GM18907 (cell line): ENCODE measurements around the gene BAHCC1.
"Not testable (repeated sequence)": the region's sequence is repeated elsewhere in the genome, so short reads cannot be mapped to it uniquely, and the experiment has no call there.

Source experiments
- ATAC-seq: cut with Tn5 transposase; IDR thresholded peaks from one replicate; pipeline ENCODE4 v1.9.1; 2021; ENCODE audit warnings: mild to moderate bottlenecking, moderate library complexity; ENCODE audit not compliant: unreplicated experiment

BAHCC1 gene

DNA sequence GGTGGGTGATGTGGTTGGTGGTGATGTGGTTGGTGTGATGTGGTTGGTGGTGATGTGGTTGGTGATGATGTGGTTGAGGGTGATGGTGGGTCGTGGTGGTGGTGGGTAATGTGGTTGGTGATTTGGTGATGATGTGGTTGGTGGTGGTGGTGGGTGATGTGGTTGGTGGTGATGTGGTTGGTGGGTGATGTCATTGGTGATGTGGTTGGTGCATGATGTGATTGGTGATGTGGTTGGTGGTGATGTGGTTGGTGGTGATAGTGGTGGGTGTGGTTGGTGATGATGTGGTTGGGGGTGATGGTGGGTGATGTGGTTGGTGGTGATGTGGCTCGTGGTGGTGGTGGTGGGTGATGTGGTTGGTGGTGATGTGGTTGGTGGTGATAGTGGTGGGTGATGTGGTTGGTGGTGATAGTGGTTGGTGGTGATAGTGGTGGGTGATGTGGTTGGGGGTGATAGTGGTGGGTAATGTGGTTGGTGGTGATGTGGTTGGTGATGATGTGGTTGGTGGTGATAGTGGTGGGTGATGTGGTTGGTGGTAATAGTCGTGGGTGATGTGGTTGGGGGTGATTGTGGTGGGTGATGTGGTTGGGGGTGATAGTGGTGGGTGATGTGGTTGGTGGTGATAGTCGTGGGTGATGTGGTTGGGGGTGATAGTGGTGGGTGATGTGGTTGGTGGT is 30.6 kb downstream of the BAHCC1 start:
- ATAC-seq = not testable (repeated sequence)

DNA sequence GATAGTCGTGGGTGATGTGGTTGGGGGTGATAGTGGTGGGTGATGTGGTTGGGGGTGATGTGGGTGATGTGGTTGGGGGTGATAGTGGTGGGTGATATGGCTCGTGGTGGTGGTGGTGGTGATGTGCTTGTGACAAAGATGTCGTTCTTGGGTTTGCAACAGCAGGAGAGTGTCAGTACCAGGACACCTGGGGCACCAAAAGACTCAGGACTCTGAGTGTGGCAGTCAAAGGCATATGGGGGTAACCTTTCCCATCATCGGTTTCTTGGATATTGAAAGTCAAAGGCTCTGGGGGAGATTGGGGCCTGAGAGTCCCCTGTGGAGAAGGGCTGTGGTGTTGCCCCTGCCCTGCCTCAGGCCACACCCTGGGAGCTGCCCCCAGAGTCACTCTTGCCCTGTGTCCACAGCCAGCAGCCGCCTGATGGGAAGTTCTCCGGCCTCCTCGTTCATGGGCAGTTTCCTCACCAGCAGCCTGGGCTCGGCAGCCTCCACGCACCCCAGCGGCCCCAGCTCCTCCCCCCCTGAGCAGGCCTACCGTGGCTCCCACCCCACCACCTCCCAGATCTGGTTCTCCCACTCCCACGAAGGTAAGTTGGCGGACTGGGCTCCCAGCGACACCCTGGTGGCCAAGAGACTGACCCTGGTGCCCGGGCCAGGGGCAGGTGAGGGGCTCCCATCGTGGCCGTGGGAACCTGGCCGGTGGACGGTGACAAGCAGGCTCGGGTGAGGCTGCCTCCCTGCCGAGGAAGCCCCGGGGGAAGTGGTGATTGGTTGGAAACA is 31.3 kb downstream of the BAHCC1 start:
- no peak for ATAC-seq

DNA sequence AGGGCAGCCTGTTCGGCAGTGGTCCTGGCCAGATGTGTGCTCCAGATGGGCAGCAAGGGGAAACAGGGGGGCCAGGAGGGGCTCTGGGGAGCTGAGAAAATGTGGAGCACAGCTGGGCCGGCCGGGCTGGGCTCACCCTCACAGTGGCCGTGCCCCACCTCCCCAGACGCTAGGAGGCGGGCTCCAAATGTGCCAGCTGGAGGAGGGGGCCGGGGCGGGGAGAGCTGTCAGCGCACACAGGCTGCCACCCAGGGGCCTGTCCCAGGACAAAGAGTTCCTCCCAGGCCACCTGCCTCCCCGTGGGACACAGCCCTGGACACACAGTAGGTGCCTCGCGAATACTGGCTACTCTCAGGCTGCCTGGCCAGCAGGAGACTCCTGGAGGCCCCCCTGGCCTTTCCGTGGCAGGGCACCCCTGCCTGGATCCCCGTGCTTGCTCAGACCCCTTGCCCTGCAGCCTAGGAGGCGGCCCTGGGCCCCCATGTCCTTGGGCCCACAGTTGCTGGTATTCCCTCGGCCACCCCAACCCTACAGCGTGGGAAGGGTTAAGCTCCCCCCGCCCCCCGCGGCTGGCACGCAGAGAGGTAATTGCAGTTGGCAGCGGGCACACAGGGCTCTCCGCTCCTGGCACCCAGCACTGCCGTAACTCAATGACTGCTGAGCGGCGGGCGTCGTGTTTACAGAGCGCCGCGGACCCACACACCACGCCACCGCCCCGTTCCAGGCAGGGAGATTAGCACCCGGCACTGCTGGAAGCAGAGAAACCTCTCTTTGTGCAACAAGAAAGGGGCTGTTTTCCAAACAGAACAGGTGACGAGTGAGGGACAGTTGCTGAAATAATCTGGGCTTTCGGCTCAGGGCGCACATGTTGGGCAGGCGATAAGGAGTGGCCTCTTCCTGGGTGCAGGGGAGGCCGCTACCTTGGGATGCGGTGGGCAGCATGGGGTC is 32.2 kb downstream of the BAHCC1 start:
- no peak for ATAC-seq

DNA sequence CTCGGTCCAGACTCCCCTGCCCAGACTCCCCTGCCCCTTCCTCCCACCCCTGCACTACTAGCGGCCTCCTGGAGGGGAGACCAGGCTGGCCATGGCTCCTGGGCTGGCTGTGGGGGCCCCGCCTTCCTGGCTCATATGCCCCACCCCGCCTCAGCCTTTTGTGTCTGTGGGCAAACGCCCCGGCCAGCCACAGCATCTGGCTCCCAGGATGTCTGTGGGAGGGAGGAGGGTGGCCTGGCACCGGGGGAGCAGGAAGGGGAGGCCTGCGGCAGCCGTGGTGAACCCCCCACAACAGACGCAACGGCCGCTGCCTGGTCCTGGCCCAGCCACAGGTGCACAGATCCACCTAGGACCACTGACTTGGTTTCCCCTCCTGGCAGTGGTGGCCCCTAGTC is 32.9 kb downstream of the BAHCC1 start:
- ATAC-seq = no peak

DNA sequence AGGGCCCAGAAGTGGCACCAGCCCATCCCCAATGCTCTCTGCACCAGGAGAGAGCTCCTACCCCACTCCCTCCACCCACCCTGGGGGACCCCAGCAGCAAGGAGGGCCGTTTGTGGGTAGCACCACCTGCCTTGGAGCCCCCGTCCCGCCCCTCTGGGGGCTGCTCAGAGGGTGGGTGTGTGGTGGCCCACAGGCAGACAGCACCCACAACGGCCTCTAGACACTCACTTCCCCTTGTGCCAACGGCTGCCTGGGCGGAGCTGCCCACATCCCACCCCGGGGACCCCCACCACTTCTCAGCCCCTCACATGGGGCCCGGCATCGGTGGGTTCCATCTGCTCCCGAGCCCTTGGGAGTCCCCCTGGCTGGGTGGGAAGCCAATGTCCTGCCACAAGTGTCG is 33.3 kb downstream of the BAHCC1 start:
- ATAC-seq = no peak

DNA sequence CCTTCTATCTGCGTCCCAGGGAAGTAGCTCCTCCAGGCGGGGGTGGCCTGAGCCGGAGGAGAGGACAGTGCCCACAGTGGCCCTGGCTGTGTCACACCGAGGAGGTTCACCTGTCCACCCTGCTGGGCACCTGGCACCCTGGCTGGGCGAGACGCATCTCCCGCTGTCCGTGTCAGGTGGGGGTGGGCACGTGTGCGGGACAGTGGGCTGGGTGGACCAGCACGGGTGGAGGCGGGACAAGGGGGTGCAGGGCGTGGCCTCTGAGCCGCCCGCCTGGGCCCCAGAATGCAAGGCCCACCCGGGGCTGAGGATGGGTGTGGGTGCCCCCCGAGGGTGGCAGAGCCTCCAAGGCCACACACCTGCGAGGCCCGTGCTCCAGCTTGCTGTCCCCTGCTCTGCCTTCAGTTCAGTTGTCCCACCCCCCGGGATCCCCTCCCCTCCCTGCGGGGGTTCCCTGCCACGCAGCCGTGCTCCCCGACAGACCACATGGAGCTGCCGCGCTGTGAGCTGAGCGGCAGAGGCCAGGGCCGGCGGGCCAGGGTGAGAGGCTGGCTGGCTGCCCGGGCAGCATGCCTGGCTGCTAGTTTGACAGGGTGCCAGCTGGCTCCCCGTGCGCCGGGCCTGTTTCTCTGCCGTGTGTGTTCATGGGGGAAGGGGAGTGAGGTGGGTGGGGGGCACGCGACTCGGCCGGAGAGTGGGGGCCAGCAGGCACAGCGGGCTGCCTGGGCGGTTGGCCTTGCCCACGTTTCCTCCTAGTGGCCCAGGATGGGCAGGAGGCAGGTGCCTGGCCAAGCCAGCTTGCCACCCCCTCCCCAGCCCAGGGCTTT is 33.9 kb downstream of the BAHCC1 start:
- no peak for ATAC-seq

DNA sequence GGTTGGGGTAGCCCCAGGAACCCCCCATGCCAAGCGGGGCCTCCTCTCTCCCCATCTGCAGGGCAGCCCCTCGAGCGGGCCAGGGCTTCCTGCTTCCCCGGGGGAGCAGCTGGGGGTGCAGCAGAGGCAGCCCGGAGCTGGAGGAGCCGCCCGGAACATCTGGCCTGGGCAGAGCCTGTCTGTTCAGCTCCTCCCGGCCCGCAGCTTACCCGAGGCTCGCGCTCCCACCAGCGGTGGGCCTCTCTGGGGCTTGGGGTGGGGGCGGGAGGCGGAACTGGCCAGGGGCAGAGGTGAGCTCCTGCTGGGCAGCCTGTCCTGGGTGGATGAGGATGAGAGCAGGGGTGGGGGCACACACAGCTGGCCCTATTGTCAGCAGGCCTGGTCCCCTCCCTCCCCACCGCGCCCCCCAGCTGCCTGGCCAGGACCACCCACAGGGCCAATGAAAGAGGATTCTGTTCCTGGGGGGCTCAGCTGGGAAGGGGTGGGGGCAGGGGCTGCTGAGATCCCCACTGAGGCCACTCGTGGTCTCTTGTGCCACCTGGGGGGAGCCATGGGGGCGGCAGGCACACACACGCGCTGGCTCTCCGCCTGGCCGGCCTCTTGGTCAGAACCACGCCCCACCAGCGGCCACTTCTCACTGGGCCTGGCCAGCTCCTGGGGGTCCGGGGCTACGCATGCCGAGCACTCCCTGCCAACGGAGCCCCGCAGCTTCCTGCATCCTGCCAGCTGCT is 34.7 kb downstream of the BAHCC1 start:
- ATAC-seq = no peak

DNA sequence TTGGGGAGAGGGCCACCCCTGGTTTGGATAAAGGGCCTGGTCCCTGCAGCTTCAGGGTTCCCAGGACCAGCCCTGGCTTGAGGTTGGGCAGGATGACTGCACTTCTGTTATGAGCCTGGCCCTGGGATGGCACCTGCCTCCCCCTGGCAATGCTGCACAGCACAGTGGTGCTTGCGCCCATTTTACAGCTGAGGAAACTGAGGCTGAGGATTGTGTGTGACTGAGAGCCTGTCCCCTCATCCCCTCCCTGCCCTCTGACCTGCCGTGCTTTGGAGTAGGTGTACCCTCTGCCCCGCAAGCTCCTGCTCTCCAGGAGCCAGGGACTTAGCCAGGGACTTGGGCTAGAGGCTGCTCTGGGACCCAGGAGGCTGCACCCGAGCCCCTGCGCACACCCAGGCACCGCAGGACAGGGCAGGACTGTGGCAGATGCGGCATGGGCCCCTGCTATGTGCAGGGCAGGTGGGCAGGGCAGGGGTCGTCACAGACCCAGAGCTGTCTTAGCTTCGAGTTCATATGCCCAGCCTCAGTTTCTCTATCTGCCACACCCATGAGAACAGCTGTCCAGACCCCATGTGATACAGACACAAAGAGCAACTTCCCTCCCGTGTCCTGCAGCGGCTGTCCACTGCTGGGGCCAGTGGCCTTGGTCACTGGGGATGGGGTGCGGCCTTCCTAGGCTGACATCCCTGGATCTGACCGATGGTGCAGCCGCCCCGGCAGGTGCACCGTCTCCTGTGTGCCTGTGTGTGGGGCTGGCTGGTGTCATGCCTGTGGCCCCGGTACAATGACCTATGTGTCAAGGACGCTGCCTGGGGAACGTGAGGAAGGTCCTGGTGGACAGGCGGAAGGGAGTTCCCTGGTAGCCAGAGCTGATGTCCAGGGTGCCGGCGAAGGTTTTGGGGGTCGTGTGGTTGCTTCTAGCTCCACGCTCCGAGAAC is 36.6 kb downstream of the BAHCC1 start:
- ATAC-seq = no peak

DNA sequence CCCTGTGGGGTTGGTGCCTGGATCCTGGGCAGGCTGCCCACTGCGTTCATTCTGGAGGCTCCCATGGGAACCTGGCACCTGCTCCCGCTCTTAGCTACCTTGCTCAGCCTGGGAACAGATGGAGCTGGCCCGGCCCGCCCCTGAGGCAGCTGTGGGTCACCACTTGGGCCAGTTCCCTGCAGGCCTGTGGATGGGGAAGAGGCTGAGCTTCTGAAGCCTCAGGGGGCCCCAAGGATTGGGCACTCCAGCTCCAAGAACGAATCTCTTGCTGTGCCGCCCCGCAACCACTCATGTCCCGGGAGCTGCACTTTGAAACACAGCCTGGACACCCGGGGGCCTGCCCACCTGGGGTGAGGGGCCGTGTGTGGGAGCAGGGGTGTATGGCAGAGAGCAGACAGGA is 37.7 kb downstream of the BAHCC1 start:
- ATAC-seq = no peak

DNA sequence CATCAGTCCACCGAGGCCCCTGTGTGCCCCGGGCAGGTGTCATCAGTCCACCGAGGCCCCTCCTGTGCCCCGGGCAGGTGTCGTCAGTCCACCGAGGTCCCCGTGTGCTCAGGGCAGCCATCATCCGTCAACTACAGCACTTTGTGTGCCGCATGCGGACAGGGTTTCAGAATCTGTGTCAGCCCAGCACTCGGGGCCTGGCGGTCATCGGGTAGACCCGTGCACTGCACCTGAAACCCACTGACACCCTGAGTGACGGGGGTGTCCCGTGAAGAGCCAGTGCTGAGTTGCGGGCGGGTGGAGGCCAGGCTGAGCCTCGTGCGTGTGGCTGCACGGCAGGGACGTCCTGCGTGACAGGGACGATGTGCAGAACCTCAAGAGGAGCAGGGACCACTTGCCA is 38.4 kb downstream of the BAHCC1 start:
- no peak for ATAC-seq

DNA sequence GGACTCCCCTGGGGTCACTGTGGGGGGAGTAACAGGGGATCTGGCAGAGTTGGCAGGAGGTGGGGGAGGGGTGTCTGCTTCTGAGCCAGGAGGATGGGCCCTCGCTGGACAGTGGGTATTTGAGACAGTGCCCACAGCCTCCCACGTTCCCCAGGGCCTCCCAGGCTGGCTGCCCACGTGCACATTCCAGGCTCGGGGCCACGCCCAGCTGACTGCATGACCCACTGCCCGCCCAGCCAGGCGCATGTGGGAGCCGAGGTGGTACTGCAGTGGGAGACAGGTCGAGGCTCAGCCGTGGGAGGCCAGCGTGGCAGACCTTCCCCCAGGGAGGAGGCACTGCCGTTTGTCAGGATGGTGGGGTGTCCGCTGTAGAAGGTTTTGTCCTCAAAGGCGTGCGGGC is 38.8 kb downstream of the BAHCC1 start:
- ATAC-seq = no peak

DNA sequence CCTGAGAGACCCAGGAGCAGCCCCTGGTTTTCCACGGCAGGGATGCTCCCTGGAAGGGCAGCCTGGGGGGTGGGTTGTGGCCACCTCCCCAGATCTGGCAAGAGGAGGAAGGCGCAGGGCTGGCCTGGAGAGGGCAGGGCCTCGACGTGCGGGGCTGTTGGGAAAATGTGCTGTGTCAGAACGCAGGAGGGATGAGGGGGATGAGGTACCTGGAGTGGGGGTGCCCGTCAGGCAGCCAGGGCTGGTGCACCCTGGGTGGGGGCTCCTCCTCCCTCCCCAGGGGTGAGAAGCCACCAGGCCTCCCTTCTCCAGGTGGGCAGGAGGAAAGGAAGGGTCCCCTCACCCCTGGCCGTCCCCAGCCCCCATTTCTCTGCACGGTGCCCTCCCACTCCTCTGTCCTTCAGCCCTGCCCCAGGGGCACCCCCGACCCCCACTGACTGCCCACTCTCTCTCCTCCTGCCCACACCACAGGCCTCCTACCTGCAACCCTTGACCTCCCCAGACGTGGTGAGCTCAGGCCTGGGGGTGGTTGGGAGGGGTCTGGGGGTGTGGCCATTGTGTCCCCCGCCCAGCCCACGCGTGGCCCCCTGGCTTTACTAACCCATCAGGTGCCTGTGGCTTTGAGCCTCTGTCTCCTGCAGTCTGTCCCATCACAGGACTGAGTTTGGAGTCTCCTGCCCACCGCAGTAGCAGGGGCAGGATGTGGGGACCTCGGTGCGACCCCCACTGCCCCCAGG is 39.6 kb downstream of the BAHCC1 start:
- ATAC-seq = no peak

DNA sequence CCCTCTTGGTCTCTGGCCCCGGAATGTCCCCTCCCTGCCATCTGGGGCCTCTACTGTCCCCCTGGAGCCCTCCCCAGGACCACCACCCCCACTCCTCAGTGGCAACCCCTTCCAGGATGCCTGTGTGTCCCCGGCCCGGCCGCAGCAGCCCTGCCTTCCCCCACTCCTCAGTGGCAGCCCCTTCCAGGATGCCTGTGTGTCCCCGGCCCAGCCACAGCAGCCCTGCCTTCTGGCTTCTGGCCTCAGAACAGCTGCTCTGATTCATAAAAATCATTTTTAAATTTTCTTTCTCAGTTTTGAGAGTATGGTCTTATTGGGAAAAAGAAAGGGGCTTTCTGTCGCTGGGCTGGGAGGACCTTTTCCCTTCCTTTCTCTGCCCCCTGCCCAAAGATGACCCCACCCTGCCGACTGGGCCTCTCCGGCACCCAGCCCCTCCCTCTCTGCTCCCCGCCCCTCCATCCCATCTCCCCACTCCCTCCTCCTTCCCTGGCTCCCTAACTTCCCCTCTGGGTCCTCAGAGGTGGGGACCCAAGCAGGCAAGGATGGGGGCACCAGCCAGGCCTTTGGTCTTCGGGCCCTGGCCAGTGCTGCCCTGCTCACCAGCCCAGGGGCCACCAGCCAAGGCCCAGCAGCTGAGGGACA is 40.5 kb downstream of the BAHCC1 start:
- no peak for ATAC-seq

DNA sequence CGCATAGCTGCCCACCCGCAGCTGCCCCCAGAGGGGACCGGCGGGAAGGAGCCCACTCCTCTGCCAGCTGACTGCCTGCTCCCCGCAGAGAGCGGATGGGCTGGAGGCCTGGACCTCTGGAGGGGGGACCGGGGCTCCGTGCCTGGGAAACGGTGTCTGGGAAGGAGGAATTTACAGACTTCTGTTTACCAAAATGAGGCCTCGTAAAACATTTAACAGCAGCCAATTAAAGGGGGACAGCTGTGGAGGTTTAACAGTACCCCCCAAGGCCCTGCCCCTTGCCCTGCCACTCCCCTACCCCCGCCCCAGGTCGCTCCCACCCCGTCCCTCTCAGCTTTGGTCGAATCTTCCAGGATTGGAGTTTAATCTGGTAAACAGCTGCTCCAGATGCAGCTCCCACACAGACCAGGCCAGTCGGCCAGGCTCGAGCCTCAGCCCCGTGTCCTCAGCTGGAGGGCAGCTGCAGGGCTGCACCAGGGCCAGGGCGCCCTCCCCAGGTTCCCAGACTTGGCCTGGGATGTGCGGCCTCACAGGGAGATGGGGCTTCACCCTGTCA is 41.1 kb downstream of the BAHCC1 start:
- ATAC-seq = no peak

DNA sequence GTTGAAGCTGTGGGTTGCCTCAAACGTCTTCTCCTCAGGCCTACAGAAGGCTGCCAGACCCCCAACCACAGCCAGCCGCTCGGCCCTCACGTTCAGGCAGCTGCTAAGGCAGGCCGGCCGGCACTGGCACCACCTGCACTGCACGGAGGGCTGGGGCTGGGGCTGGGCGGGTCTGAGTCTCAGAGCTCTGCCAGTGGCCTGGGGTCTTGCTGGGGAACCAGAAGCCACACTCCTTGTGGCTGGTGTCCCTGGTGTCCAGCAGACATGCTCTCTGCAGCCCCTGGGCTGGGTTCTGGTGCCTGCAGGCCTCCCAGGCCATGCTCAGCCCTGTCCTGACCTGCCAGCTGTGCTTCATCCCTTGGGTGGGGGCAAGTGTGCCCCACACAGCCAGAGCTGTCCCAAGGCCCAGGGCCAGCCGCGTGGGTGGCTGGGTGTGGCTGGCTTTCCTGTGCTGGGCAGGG is 42.0 kb downstream of the BAHCC1 start:
- no peak for ATAC-seq

DNA sequence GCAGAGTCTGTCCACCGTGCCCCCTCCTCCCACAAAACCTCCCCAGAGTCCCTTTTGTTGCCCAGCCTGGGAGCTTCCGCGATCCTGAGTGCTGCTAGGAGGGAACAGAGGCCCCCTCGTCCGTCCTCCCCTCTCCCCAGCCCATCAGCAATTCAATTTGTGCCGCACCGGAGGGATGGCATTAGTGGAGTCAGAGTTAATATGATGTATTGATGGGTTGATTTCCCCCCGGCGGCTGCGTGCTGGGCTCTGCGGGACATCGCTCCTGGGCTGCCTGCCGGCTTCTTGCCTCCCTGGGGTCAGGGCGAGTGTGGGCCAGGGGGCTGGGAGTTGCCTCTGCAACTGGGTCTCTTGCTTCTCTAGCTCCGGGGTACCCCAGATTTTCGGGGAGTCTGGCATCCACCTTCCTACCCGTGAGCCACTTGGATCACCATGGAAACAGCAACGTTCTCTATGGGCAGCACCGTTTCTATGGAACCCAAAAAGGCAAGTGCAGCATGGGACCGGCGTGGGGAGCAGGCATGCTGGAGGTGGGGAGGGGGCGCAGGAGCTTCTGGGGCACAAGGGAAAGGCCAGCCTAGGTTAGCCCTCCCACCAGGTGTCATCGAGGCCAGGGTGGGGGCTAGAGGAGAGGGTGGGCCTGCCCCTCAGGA is 42.9 kb downstream of the BAHCC1 start:
- no peak for ATAC-seq

DNA sequence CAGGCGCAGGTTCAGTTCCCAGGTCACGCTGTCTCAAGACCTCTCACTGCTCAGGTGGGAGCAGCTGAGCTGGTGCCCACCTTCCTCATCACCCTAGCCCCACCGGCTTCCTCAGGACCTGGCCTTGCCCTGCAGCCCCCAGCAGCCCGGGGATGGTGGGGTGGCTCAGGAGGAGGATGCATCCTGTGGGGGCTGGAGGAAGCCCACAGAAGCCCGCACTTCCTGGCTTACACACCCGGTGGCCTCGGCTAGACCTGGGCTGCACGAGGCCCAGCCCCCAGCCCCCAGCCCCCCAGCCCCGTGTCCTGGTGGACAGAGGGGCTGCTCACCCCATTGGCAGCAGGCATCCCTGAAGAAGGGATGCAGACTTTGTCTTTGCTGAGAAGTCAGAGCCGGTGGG is 43.4 kb downstream of the BAHCC1 start:
- ATAC-seq = no peak
